Psoas muscle (tissue), 8 donors: ENCODE measurements around the gene TCAP. TPM values are rescaled to one million over a fixed set of nuclear protein-coding genes. Genes with fewer than 3 reads are reported as not detected.

Source experiments
- ATAC-seq, 4 donors: fragments of 200-7000 bp; cut with Tn5 transposase; one replicate each; pipeline ENCODE4 v1.9.1; 2020; ENCODE audit warnings: moderate library complexity in 3 of 4, mild to moderate bottlenecking in 2 of 4
- DNase-seq, 2 donors: peaks; one replicate each; pipeline ENCODE4 v3.0.0-alpha.2; 2020
- H3K27ac ChIP-seq: fragments of 200-600 bp; one replicate; pipeline ENCODE4 v1.8.0; 2022
- H3K27me3 ChIP-seq, 3 donors: fragments of 200-600 bp in 1 of 3; one replicate each; pipeline versions ENCODE4 v1.6.1 to v1.8.0; 2013 to 2022; ENCODE audit warnings: low read length in 2 of 3, mild to moderate bottlenecking in 2 of 3, moderate library complexity in 1 of 3; ENCODE audit not compliant: insufficient read depth in 3 of 3
- H3K36me3 ChIP-seq, 2 donors: fragments of 200-600 bp in 1 of 2; one replicate each; pipeline versions ENCODE4 v1.6.1 to v1.8.0; 2013 to 2022; ENCODE audit warnings: low read depth in 1 of 2, mild to moderate bottlenecking in 1 of 2, moderate library complexity in 1 of 2; ENCODE audit not compliant: insufficient read depth in 1 of 2
- H3K4me1 ChIP-seq: fragments of 200-600 bp; one replicate; pipeline ENCODE4 v1.8.0; 2022
- H3K4me3 ChIP-seq: fragments of 200-600 bp; one replicate; pipeline ENCODE4 v1.8.0; 2022; ENCODE audit warnings: mild to moderate bottlenecking
- H3K9me3 ChIP-seq: fragments of 200-600 bp; one replicate; pipeline ENCODE4 v1.8.0; 2022
- WGBS, 3 donors: extraction: QIAGEN DNeasy Blood & Tissue Kit; methylation state at CpG; one replicate each; pipeline versions ENCODE4 v1.1.6 to v1.1.7; 2013; 5-methylcytosine and 5-hydroxymethylcytosine counted together
- intact Hi-C, 2 donors: fragments of 100-400 bp; cut with DNase I; formaldehyde crosslinking; loops; one replicate each; pipeline versions ENCODE4 v1.11.0 to v1.14.2; 2022
- polyA plus RNA-seq, 3 donors: library from polyadenylated mRNA; stranded (reverse); fragments of 200-250 nt; gene quantifications; one replicate each; pipeline ENCODE4 v1.2.3, GENCODE V29; 2013
- total RNA-seq, 4 donors: library from RNA; stranded (reverse); fragmentation: NEBNext Ultra II Directional in 2 of 4; extraction: Animal tissue kit (Norgen Biotek cat#: 25700) in 2 of 4; gene quantifications; one replicate each; pipeline versions ENCODE4 v1.2.1 to v1.2.4, GENCODE V29; 2021 to 2023
- TF ChIP-seq, protein P1 (sequence below): fragments of 200-600 bp; IDR thresholded peaks from one replicate; pipeline ENCODE4 v1.8.0; 2022; ENCODE audit warnings: antibody characterized with exemption
- donor health status: healthy with polysubstance abuse.
- donor health status: DM: no; HTN: no; CAD: no; lungs with moderate emphysema.
- donor health status: Bipolar disorder and iron deficiency.
- donor health status: healthy.
- donor health status: DM: yes; HTN: yes; CAD: no.
- donor health status: DM: no; HTN: no; CAD: no.
- donor health status: DM: no; HTN: no; CAD: no.
- donor health status: DM: yes; HTN: yes; CAD: no.

TCAP gene
- total and polyA plus RNA-seq, 7 donors, result 2,116 to 7,047 (median 3,462) TPM

DNA sequence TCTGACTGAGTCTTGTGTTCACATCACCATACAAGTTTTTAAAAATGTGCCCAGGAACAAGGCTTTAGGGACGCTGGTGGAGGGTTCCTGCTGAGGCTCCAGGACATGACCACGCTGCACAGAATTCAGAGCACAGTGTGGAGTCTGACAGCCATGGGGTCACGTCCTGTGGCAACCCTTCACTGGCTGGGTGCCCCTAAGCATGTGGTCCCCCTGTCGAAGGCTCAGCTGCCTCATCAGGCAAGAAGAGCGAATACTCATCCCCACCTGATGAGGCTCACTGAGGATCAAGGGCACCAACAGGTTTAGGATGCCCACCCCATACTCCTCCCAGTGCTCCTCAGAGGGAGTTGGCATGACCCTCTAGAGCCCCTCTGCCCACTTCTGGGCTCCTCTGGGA lies 9.0 kb downstream of the TCAP start:
- Histone ChIP-seq H3K27me3 (no peaks in the 10 kb centered on the region), H3K36me3 (no peaks in the 10 kb centered on the region), H3K9me3 (no peaks in the 10 kb centered on the region), H3K27ac (peak overlapping the region; percentile 89), H3K4me1 (peaks cover 62% of the 10 kb centered on the region), H3K4me3 (no peak overlapping the region)
- DNase-seq (peak in 1 of 2 donors; percentile 31), ATAC-seq (no peak)
- TF ChIP-seq, protein P1, sequence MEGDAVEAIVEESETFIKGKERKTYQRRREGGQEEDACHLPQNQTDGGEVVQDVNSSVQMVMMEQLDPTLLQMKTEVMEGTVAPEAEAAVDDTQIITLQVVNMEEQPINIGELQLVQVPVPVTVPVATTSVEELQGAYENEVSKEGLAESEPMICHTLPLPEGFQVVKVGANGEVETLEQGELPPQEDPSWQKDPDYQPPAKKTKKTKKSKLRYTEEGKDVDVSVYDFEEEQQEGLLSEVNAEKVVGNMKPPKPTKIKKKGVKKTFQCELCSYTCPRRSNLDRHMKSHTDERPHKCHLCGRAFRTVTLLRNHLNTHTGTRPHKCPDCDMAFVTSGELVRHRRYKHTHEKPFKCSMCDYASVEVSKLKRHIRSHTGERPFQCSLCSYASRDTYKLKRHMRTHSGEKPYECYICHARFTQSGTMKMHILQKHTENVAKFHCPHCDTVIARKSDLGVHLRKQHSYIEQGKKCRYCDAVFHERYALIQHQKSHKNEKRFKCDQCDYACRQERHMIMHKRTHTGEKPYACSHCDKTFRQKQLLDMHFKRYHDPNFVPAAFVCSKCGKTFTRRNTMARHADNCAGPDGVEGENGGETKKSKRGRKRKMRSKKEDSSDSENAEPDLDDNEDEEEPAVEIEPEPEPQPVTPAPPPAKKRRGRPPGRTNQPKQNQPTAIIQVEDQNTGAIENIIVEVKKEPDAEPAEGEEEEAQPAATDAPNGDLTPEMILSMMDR, result no peak
- 66 to 80% (median 75%) methylated on average over 5 of the region's 5 CpGs for WGBS, 3 donors
- intact Hi-C loops, result loop anchor here (5.0 kb wide), 3 partner anchors 37 to 58 kb away; partner anchors contain the start of genes MIEN1 (in 1 of the 2) and STARD3 (in 1 of the 2)

DNA sequence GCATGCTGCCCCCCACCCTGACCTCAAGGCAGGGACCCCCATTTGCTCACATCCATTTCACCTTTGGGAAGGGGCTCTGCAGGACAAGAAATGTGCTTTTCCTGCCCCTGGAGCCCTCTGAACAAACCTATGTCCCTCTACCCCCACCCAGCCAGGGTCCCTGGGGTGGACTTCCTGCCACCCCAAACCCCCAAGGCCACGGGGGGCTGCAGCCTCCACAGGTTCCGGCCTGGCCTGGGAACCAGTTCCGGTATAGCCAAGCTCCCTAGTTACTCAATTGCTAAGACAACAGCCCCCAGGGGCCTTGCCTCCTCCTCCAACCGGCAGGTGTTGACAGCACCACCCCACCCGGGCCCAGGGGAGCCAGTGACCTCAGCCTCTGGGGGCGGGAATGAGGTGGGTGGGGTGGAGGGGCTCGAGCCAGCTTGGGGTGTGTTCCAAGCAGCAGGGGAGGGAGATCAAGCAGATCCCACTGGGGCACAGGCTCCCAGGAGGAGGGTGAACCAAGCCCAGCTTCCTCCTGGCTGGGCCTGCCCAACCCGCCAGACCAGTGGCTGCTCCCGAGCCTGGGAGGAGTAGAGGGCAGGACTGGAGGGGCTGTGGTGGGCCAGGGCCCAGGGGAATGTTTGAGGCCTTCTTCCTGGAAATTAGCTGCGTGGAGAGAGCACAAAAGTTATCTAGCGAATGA lies 9.7 kb downstream of the TCAP start:
- ATAC-seq, result no peak
- peak in 1 of 2 donors; percentile 63 for DNase-seq
- WGBS, 3 donors, result 28 to 38% (median 32%) methylated on average over 11 of the region's 11 CpGs
- intact Hi-C loops, result loop anchor here (5.0 kb wide), 3 partner anchors 38 to 57 kb away; partner anchors contain the start of genes MIEN1 (in 2 of the 2) and STARD3 (in 1 of the 2)
- TF ChIP-seq, protein P1, result no peak
- Histone ChIP-seq H3K4me3 (no peak overlapping the region), H3K36me3 (no peaks in the 10 kb centered on the region), H3K9me3 (no peaks in the 10 kb centered on the region), H3K4me1 (peaks cover 68% of the 10 kb centered on the region), H3K27me3 (no peaks in the 10 kb centered on the region), H3K27ac (peak overlapping the region; percentile 89)

DNA sequence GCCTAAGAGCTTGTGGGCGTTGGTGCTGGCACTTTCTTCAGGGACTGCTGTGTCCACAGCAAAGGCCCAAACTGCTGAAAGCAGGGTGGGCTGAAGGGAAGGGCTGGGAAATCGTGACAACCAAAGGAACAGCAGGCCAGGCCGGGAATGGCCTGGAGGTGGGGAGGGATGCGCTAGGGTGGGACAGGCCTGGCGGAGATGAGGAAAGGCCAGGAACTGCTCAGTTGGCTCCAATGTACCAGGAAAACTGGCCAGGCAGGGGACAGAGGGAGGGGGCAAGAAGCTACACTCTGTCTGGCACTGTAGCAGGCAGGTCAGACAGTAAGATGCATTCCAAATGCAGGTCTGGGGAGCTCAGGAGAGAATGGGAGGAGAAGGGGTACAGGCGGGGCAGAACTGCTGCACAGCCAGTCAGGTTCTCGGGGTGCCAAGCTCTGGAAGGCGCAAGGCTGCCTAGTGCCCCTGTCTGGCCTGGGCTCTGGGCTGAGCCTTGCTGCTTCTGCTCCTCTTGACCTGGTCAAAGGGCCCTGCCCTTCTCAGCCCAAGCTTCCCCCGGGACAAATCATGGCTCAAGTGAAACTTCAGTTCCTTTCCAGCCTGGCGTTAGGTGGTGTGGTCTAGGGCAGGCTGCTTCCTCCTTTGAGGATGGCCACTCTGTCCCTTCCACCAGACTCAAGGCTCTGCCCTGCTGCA lies 10.4 kb downstream of the TCAP start:
- H3K36me3 ChIP-seq, result no peaks in the 10 kb centered on the region
- no peaks in the 10 kb centered on the region for H3K9me3 ChIP-seq
- intact Hi-C loops, result loop anchor here in 1 of 2 donors (5.0 kb wide), 1 partner anchor 57 kb away; the partner anchor contains the start of gene MIEN1
- DNase-seq (peak in 1 of 2 donors; percentile 51), ATAC-seq (no peak)
- TF ChIP-seq, protein P1, result no peak
- peaks cover 72% of the 10 kb centered on the region for H3K4me1 ChIP-seq
- WGBS, 3 donors, result 67 to 80% (median 67%) methylated on average over 10 of the region's 10 CpGs
- H3K27me3 ChIP-seq, result no peaks in the 10 kb centered on the region
- H3K27ac ChIP-seq, result peak overlapping the region; percentile 89
- no peak overlapping the region for H3K4me3 ChIP-seq

DNA sequence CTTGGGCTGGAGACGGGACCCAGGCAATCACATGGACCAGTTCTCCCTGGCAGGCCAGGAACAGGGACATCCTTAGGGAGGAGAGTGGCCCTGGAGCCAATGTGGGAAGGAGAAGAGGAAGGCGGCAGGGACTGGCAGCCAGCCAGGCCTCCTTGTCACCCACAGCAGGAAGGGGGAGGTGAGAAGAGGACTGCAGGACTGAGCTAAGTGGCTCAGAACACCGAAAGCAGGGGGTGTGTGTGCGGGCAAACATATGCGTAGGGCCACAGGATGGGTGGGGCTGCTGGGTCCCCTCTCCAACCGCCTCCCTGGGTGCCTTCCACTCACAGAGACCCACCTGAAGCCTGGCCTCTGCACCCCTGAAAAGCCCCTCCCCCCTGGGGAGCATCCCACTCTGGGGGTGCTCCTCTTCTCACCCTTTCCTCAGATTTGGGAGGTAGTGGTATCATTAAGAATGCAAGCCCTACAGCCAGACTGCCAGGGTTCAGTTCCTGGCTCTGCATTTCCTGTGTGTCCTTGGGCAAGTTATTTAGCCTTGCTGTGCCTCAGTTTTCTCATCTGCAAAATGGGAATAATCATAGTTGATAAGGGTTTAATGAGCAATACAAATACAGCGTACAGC lies 11.2 kb downstream of the TCAP start:
- peak overlapping the region; percentile 89 for H3K27ac ChIP-seq
- no peaks in the 10 kb centered on the region for H3K9me3 ChIP-seq

More for the DNA sequence above, 11.2 kb downstream of the TCAP start:
- 36 to 48% (median 38%) methylated on average over 5 to 7 of the region's 7 CpGs for WGBS, 3 donors
- TF ChIP-seq, protein P1, result no peak
- DNase-seq (peak in 1 of 2 donors; percentile 86), ATAC-seq (peak in 2 of 4 donors; percentile 25 to 42)
- intact Hi-C loops, result loop anchor here in 1 of 2 donors (5.0 kb wide), 1 partner anchor 56 kb away; the partner anchor contains the start of gene MIEN1
- Histone ChIP-seq H3K4me1 (peaks cover 64% of the 10 kb centered on the region), H3K36me3 (peaks cover 2 to 4% of the 10 kb centered on the region in 2 donors), H3K27me3 (no peaks in the 10 kb centered on the region), H3K4me3 (no peak overlapping the region)
